ENCODE measurements around the gene TEX53. TPM values are rescaled to one million over a fixed set of nuclear protein-coding genes. Genes with fewer than 3 reads are reported as not detected.
A peak's percentile ranks its signal among the peaks of the same experiment; 100 is the strongest.

Gene TEX53
- polyA plus RNA-seq, 3 donors, result not detected

- H2AFZ ChIP-seq (ENCODE audit: insufficient read depth, low read depth, low read length, poor library complexity, severe bottlenecking), result no peak overlapping the region
- no peaks in the 10 kb centered on the region for H3K36me3 ChIP-seq (replicated peaks in 1 of 2; ENCODE audit: control insufficient read depth in 1 of 2, insufficient read depth in 2 of 2, low read length in 2 of 2)
- no peak overlapping the region for H3K4me2 ChIP-seq (replicated peaks; ENCODE audit: extremely low read depth, low read length, poor library complexity, severe bottlenecking)
- H3K79me2 ChIP-seq (ENCODE audit: insufficient read depth, low read length), result peaks cover 44% of the 10 kb centered on the region
- TF ChIP-seq CTCF (IDR thresholded peaks at IDR 0.05), result no peak
- Mint-ChIP-seq H3K27me3 (ENCODE audit: low read depth in 3 of 3) (peaks cover 0 to 4% (median 0%) of the 10 kb centered on the region in 3 donors), H3K9me3 (no peaks in the 10 kb centered on the region), H3K4me1 (peaks cover 69% of the 10 kb centered on the region), H3K27ac (peak overlapping the region in 2 of 7 donors; percentile 43 to 48), H3K4me3 (no peak overlapping the region), H3K36me3 (peaks cover 13 to 14% of the 10 kb centered on the region in 2 donors)
- peaks cover 5% of the 10 kb centered on the region for H4K20me1 ChIP-seq (ENCODE audit: insufficient read depth, low read length)
- no peaks in the 10 kb centered on the region for H3K9me3 ChIP-seq (replicated peaks in 1 of 2; ENCODE audit: control insufficient read depth in 1 of 2, insufficient read depth in 1 of 2, low read length in 2 of 2)
- no peak overlapping the region for H3K4me3 ChIP-seq (replicated peaks in 1 of 3; ENCODE audit: low read depth in 2 of 3, low read length in 3 of 3)
- H3K27me3 ChIP-seq (ENCODE audit: control insufficient read depth in 2 of 2, insufficient read depth in 2 of 2, low read length in 2 of 2), result no peaks in the 10 kb centered on the region
- H3K4me1 ChIP-seq (ENCODE audit: control insufficient read depth in 1 of 2, insufficient read depth in 2 of 2, low read length in 2 of 2), result peaks cover 67 to 77% of the 10 kb centered on the region in 2 donors
- intact Hi-C loops (cut with micrococcal nuclease), result loop anchor here in 1 of 2 donors (10.0 kb wide), 1 partner anchor 129 kb away; no protein-coding TSS in a partner anchor
- WGBS (ENCODE audit: insufficient coverage), result 100% methylated on average over 1 of the region's 3 CpGs
- H3K27ac ChIP-seq (ENCODE audit: low read depth in 1 of 2, low read length in 2 of 2), result peak overlapping the region in 1 of 2 donors; percentile 87
- H3K9ac ChIP-seq (ENCODE audit: insufficient read depth, low read length, poor library complexity, severe bottlenecking), result no peak overlapping the region
- no peak for DNase-seq
Observed at GRCh38 chr9:114613919-114614318, 43.7 kb downstream of the TEX53 start.

- whole genome bisulfite sequencing (ENCODE audit: insufficient coverage), result 57% methylated on average over 7 of the region's 7 CpGs
- Histone ChIP-seq H3K27ac (ENCODE audit: low read depth in 1 of 2, low read length in 2 of 2) (peak overlapping the region in 1 of 2 donors; percentile 87), H3K4me2 (replicated peaks; ENCODE audit: extremely low read depth, low read length, poor library complexity, severe bottlenecking) (peak overlapping the region; percentile 82), H3K9ac (ENCODE audit: insufficient read depth, low read length, poor library complexity, severe bottlenecking) (no peak overlapping the region), H3K36me3 (replicated peaks in 1 of 2; ENCODE audit: control insufficient read depth in 1 of 2, insufficient read depth in 2 of 2, low read length in 2 of 2) (no peaks in the 10 kb centered on the region), H3K4me1 (ENCODE audit: control insufficient read depth in 1 of 2, insufficient read depth in 2 of 2, low read length in 2 of 2) (peaks cover 59 to 69% of the 10 kb centered on the region in 2 donors), H3K4me3 (replicated peaks in 1 of 3; ENCODE audit: low read depth in 2 of 3, low read length in 3 of 3) (peak overlapping the region in 1 of 3 experiments; percentile 82), H2AFZ (ENCODE audit: insufficient read depth, low read depth, low read length, poor library complexity, severe bottlenecking) (no peak overlapping the region), H3K27me3 (ENCODE audit: control insufficient read depth in 2 of 2, insufficient read depth in 2 of 2, low read length in 2 of 2) (no peaks in the 10 kb centered on the region), H3K79me2 (ENCODE audit: insufficient read depth, low read length) (peaks cover 35% of the 10 kb centered on the region), H4K20me1 (ENCODE audit: insufficient read depth, low read length) (peaks cover 5% of the 10 kb centered on the region), H3K9me3 (replicated peaks in 1 of 2; ENCODE audit: control insufficient read depth in 1 of 2, insufficient read depth in 1 of 2, low read length in 2 of 2) (no peaks in the 10 kb centered on the region)
- Mint-ChIP-seq H3K4me1 (peaks cover 62% of the 10 kb centered on the region), H3K27ac (peak overlapping the region in 5 of 7 donors; percentile 20 to 96 (median 43)), H3K9me3 (no peaks in the 10 kb centered on the region), H3K36me3 (peaks cover 11 to 12% of the 10 kb centered on the region in 2 donors), H3K4me3 (peak overlapping the region; percentile 84 to 92), H3K27me3 (ENCODE audit: low read depth in 3 of 3) (peaks cover 0 to 4% (median 0%) of the 10 kb centered on the region in 3 donors)
- no peak for TF ChIP-seq CTCF (IDR thresholded peaks at IDR 0.05)
- intact Hi-C loops (cut with micrococcal nuclease), result loop anchor here in 1 of 2 donors (10.0 kb wide), 1 partner anchor 128 kb away; no protein-coding TSS in a partner anchor
- DNase-seq, result no peak
Observed at GRCh38 chr9:114613087-114613486, 44.5 kb downstream of the TEX53 start.

Data from CD14-positive monocyte (primary cell).